Kidney (tissue), 14 donors: Measurements from ENCODE around the gene CHD2. TPM values are rescaled to one million over a fixed set of nuclear protein-coding genes. Genes with fewer than 3 reads are reported as not detected.

Experiments
- DNase-seq, 5 donors: peaks; one replicate each; pipeline ENCODE4 v3.0.0-alpha.2; 2013 to 2020
- FAIRE-seq: peaks from 2 replicates; lab custom pipeline; 2012; peaks lifted over from hg19 to GRCh38; lab: Jason Lieb, UNC
- H3K27ac ChIP-seq, 2 donors: one replicate each; pipeline ENCODE4 v1.7.0; 2013; ENCODE audit warnings: low read depth in 2 of 2, low read length in 2 of 2, inconsistent platforms in 1 of 2
- H3K27me3 ChIP-seq: one replicate; pipeline ENCODE4 v1.7.1; 2013; ENCODE audit warnings: low read length, inconsistent platforms; ENCODE audit not compliant: control insufficient read depth, insufficient read depth
- H3K36me3 ChIP-seq, 3 donors: one replicate each; pipeline versions ENCODE4 v1.7.0 to v1.7.1; 2013; ENCODE audit warnings: low read length in 3 of 3, control low read depth in 1 of 3, inconsistent platforms in 1 of 3; ENCODE audit not compliant: insufficient read depth in 3 of 3, control insufficient read depth in 2 of 3
- H3K4me1 ChIP-seq, 3 donors: one replicate each; pipeline versions ENCODE4 v1.7.0 to v1.7.1; 2013; ENCODE audit warnings: low read length in 3 of 3, inconsistent platforms in 1 of 3, low read depth in 1 of 3; ENCODE audit not compliant: control insufficient read depth in 2 of 3, insufficient read depth in 2 of 3
- H3K4me3 ChIP-seq, 3 donors: one replicate each; pipeline versions ENCODE4 v1.7.0 to v1.8.1; 2013; ENCODE audit warnings: low read length in 3 of 3, control low read depth in 1 of 3, inconsistent platforms in 1 of 3
- H3K9ac ChIP-seq, 3 donors: one replicate each; pipeline versions ENCODE4 v1.7.0 to v1.7.1; 2013; ENCODE audit warnings: low read length in 3 of 3, control low read depth in 1 of 3, inconsistent platforms in 1 of 3
- H3K9me3 ChIP-seq, 3 donors: one replicate each; pipeline versions ENCODE4 v1.7.0 to v1.7.1; 2013; ENCODE audit warnings: low read length in 3 of 3, control low read depth in 1 of 3, inconsistent platforms in 1 of 3; ENCODE audit not compliant: control insufficient read depth in 2 of 3, insufficient read depth in 1 of 3
- intact Hi-C: fragments of 100-400 bp; cut with DNase I; formaldehyde crosslinking; loops from one replicate; pipeline ENCODE4 v1.11.1; 2022
- polyA plus RNA-seq: library from polyadenylated mRNA; stranded (reverse); fragments of 350-450 nt; fragmentation: Illumina TruSeq; extraction: RNeasy Lipid Tissue Mini Kit (QIAGEN cat#74804); gene quantifications from one replicate; pipeline ENCODE4 v1.2.3, GENCODE V29; 2014; ENCODE audit warnings: low read depth, low replicate concordance; ENCODE audit not compliant: insufficient read depth
- total RNA-seq: library from RNA; stranded (reverse); fragmentation: NEBNext Ultra II Directional; extraction: Animal tissue kit (Norgen Biotek cat#: 25700); gene quantifications from one replicate; pipeline ENCODE4 v1.2.1, GENCODE V29; 2021
- TF ChIP-seq, protein P1 (sequence below): IDR thresholded peaks from 3 replicates; pipeline ENCODE4 v1.5.1; 2012; ENCODE audit warnings: mild to moderate bottlenecking, moderate library complexity, borderline replicate concordance; ENCODE audit not compliant: insufficient read depth; ENCODE audit errors: extremely low read depth
- donor health status: control.
- donor health status: control.
- donor health status: control.
- donor health status: control.
- donor health status: control.
- donor health status: DM: yes; HTN: yes; CAD: no.
- donor health status: Normal renal cell carcinoma (clear cell type).

Gene CHD2
- total and polyA plus RNA-seq, 2 donors from 2014 or later: 22.5 to 137 TPM

DNA sequence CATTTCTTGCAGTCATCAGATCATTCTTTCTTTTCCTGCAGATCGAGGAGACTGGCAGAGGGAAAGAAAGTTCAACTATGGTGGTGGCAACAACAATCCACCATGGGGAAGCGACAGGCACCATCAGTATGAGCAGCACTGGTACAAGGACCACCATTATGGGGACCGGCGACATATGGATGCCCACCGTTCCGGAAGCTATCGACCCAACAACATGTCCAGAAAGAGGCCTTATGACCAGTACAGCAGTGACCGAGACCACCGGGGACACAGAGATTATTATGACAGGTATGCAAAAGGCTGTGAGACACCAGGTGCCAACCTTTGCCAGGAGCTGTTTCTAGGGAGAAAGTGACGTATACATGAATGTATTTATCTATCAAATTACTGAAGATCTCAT is 119.8 kb downstream of the CHD2 start:
- intact Hi-C loops: no loop called here
- Histone ChIP-seq H3K36me3 (peaks cover 27 to 90% (median 63%) of the 10 kb centered on the region in 3 donors), H3K9me3 (no peaks in the 10 kb centered on the region), H3K27ac (no peak overlapping the region), H3K4me3 (no peak overlapping the region), H3K4me1 (no peaks in the 10 kb centered on the region), H3K27me3 (no peaks in the 10 kb centered on the region), H3K9ac (no peak overlapping the region)
- DNase-seq (peak in 1 of 5 donors; percentile 37), FAIRE-seq (no peak)
- TF ChIP-seq, protein P1, sequence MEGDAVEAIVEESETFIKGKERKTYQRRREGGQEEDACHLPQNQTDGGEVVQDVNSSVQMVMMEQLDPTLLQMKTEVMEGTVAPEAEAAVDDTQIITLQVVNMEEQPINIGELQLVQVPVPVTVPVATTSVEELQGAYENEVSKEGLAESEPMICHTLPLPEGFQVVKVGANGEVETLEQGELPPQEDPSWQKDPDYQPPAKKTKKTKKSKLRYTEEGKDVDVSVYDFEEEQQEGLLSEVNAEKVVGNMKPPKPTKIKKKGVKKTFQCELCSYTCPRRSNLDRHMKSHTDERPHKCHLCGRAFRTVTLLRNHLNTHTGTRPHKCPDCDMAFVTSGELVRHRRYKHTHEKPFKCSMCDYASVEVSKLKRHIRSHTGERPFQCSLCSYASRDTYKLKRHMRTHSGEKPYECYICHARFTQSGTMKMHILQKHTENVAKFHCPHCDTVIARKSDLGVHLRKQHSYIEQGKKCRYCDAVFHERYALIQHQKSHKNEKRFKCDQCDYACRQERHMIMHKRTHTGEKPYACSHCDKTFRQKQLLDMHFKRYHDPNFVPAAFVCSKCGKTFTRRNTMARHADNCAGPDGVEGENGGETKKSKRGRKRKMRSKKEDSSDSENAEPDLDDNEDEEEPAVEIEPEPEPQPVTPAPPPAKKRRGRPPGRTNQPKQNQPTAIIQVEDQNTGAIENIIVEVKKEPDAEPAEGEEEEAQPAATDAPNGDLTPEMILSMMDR: no peak

- intact Hi-C loops: no loop called here
- Histone ChIP-seq H3K9ac (no peak overlapping the region), H3K9me3 (no peaks in the 10 kb centered on the region), H3K27ac (no peak overlapping the region), H3K27me3 (no peaks in the 10 kb centered on the region), H3K4me3 (no peak overlapping the region), H3K36me3 (peaks cover 26 to 90% (median 61%) of the 10 kb centered on the region in 3 donors), H3K4me1 (no peaks in the 10 kb centered on the region)
- TF ChIP-seq, protein P1: no peak
- DNase-seq: peak in 1 of 5 donors; percentile 18
- no peak for FAIRE-seq
These were observed 121.0 kb downstream of the CHD2 start for GRCh38 chr15:93020976-93021772.

DNA sequence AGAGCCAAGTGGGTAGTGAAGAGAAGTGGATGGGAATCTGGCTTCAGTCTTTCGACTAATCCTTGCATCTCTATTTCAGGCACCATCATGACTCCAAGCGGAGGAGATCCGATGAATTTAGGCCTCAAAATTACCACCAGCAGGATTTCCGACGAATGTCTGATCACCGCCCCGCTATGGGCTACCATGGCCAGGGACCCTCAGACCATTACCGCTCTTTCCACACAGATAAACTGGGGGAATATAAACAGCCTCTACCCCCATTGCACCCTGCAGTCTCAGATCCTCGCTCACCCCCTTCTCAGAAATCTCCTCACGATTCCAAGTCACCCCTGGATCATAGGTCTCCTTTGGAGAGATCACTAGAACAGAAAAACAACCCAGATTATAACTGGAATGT is 124.2 kb downstream of the CHD2 start:
- H3K27me3 ChIP-seq: no peaks in the 10 kb centered on the region
- H3K9ac ChIP-seq: no peak overlapping the region
- no peaks in the 10 kb centered on the region for H3K9me3 ChIP-seq
- FAIRE-seq: no peak
- intact Hi-C loops: no loop called here
- DNase-seq: no peak
- H3K36me3 ChIP-seq: peaks cover 26 to 72% (median 53%) of the 10 kb centered on the region in 3 donors
- TF ChIP-seq, protein P1: no peak
- no peak overlapping the region for H3K4me3 ChIP-seq
- H3K27ac ChIP-seq: no peak overlapping the region
- H3K4me1 ChIP-seq: peaks cover 0 to 7% (median 0%) of the 10 kb centered on the region in 3 donors
